Osteocyte (in vitro differentiated cells): Measurements from ENCODE around the gene CAPN10. TPM values are rescaled to one million over a fixed set of nuclear protein-coding genes. Genes with fewer than 3 reads are reported as not detected.

ENCODE experiments used
- DNase-seq: peaks from one replicate; pipeline ENCODE4 v3.0.0; 2021; ENCODE audit warnings: mixed read lengths; ENCODE audit not compliant: unreplicated experiment; ENCODE audit errors: extremely low spot score
- H3K27ac Mint-ChIP-seq: one replicate; pipeline ENCODE4 v1.8.0; 2021; ENCODE audit warnings: mild to moderate bottlenecking, mixed read lengths; ENCODE audit not compliant: unreplicated experiment
- H3K27me3 Mint-ChIP-seq: one replicate; pipeline ENCODE4 v1.8.0; 2021; ENCODE audit warnings: mixed read lengths; ENCODE audit not compliant: unreplicated experiment
- H3K36me3 Mint-ChIP-seq: one replicate; pipeline ENCODE4 v1.8.0; 2021; ENCODE audit warnings: mixed read lengths; ENCODE audit not compliant: unreplicated experiment
- H3K4me1 Mint-ChIP-seq: one replicate; pipeline ENCODE4 v1.8.0; 2021; ENCODE audit warnings: mixed read lengths; ENCODE audit not compliant: unreplicated experiment
- H3K4me3 Mint-ChIP-seq: one replicate; pipeline ENCODE4 v1.8.0; 2021; ENCODE audit warnings: mild to moderate bottlenecking, moderate library complexity, mixed read lengths; ENCODE audit not compliant: unreplicated experiment
- H3K9me3 Mint-ChIP-seq: one replicate; pipeline ENCODE4 v1.8.0; 2021; ENCODE audit warnings: mixed read lengths; ENCODE audit not compliant: unreplicated experiment
- CTCF ChIP-seq: fragments of 200-600 bp; sonication (generic); IDR thresholded peaks from 2 replicates; pipeline ENCODE4 v1.5.0; 2021; ENCODE audit warnings: antibody characterized with exemption, mild to moderate bottlenecking, moderate library complexity
- total RNA-seq: library from RNA; stranded (reverse); gene quantifications from 2 replicates; pipeline ENCODE4 v1.2.1, GENCODE V29; 2021

The CAPN10 gene
- total RNA-seq, 1 donor from 2014 or later = 37.7 TPM

GRCh38 chr2:240601831-240602160 is 15.3 kb downstream of the CAPN10 start:
- Mint-ChIP-seq H3K36me3 (no peaks in the 10 kb centered on the region), H3K27me3 (no peaks in the 10 kb centered on the region), H3K4me1 (peaks cover 5% of the 10 kb centered on the region), H3K4me3 (no peak overlapping the region), H3K9me3 (no peaks in the 10 kb centered on the region), H3K27ac (no peak overlapping the region)
- TF ChIP-seq CTCF = no peak
- DNase-seq = no peak

- TF ChIP-seq CTCF = no peak
- no peaks in the 10 kb centered on the region for H3K9me3 Mint-ChIP-seq
- peaks cover 5% of the 10 kb centered on the region for H3K4me1 Mint-ChIP-seq
- H3K36me3 Mint-ChIP-seq = no peaks in the 10 kb centered on the region
- no peak overlapping the region for H3K4me3 Mint-ChIP-seq
- no peak overlapping the region for H3K27ac Mint-ChIP-seq
- no peaks in the 10 kb centered on the region for H3K27me3 Mint-ChIP-seq
- DNase-seq = no peak
Observed at GRCh38 chr2:240602266-240603050, 15.9 kb downstream of the CAPN10 start.

GRCh38 chr2:240603081-240603835 is 16.7 kb downstream of the CAPN10 start:
- no peak for TF ChIP-seq CTCF
- H3K4me3 Mint-ChIP-seq = no peak overlapping the region
- no peaks in the 10 kb centered on the region for H3K27me3 Mint-ChIP-seq
- H3K4me1 Mint-ChIP-seq = peaks cover 5% of the 10 kb centered on the region
- H3K27ac Mint-ChIP-seq = no peak overlapping the region
- H3K36me3 Mint-ChIP-seq = no peaks in the 10 kb centered on the region
- H3K9me3 Mint-ChIP-seq = no peaks in the 10 kb centered on the region
- no peak for DNase-seq

- Mint-ChIP-seq H3K4me3 (no peak overlapping the region), H3K9me3 (no peaks in the 10 kb centered on the region), H3K36me3 (no peaks in the 10 kb centered on the region), H3K4me1 (peaks cover 5% of the 10 kb centered on the region), H3K27me3 (no peaks in the 10 kb centered on the region), H3K27ac (no peak overlapping the region)
- no peak for DNase-seq
- no peak for TF ChIP-seq CTCF
Observed at GRCh38 chr2:240603846-240604245, 17.3 kb downstream of the CAPN10 start.

- no peaks in the 10 kb centered on the region for H3K36me3 Mint-ChIP-seq
- H3K4me3 Mint-ChIP-seq = no peak overlapping the region
- H3K27ac Mint-ChIP-seq = no peak overlapping the region
- DNase-seq = no peak
- H3K4me1 Mint-ChIP-seq = peaks cover 5% of the 10 kb centered on the region
- H3K27me3 Mint-ChIP-seq = no peaks in the 10 kb centered on the region
- peak; percentile 58 for TF ChIP-seq CTCF
- H3K9me3 Mint-ChIP-seq = no peaks in the 10 kb centered on the region
Observed at GRCh38 chr2:240604291-240604938, 17.9 kb downstream of the CAPN10 start.
